CD4-positive, alpha-beta memory T cell (primary cell): Measurements from ENCODE around the gene LRRC1. TPM values are rescaled to one million over a fixed set of nuclear protein-coding genes. Genes with fewer than 3 reads are reported as not detected.

Experiments used
- CTCF ChIA-PET: fragments of 350-600 bp; sonication (Branson Sonifier 250); formaldehyde crosslinking; loops from one replicate; lab custom pipeline; 2021; ENCODE audit warnings: inconsistent platforms; ENCODE audit not compliant: partially characterized antibody; lab: Charles Lee
- POLR2A ChIA-PET: fragments of 350-600 bp; sonication (Branson Sonifier 250); formaldehyde crosslinking; loops from one replicate; lab custom pipeline; 2021; ENCODE audit not compliant: partially characterized antibody; lab: Charles Lee
- DNase-seq, 5 donors: peaks; one replicate each; pipeline versions ENCODE4 v3.0.0 to v3.0.0-alpha.2; 2020 to 2022; ENCODE audit warnings: mixed read lengths in 1 of 5
- H3K27ac ChIP-seq: one replicate; pipeline ENCODE4 v1.7.0; 2013; ENCODE audit warnings: low read depth, low read length
- H3K27me3 ChIP-seq: 2 replicates; pipeline ENCODE4 v1.7.0; 2013; ENCODE audit warnings: mild to moderate bottlenecking, low read length, moderate library complexity; ENCODE audit not compliant: insufficient read depth
- H3K36me3 ChIP-seq: 2 replicates; pipeline ENCODE4 v1.7.0; 2013; ENCODE audit warnings: mild to moderate bottlenecking, low read length, moderate library complexity; ENCODE audit not compliant: insufficient read depth
- H3K4me1 ChIP-seq: 2 replicates; pipeline ENCODE4 v1.7.0; 2013; ENCODE audit warnings: mild to moderate bottlenecking, low read length, moderate library complexity; ENCODE audit not compliant: insufficient read depth
- H3K4me3 ChIP-seq, 2 donors: one replicate each; pipeline ENCODE4 v1.7.0; 2013; ENCODE audit warnings: low read length in 2 of 2, mild to moderate bottlenecking in 1 of 2
- H3K9me3 ChIP-seq, 2 donors: one replicate each; pipeline ENCODE4 v1.7.0; 2013; ENCODE audit warnings: low read length in 2 of 2, control low read depth in 1 of 2; ENCODE audit not compliant: control insufficient read depth in 1 of 2
- H3K27ac Mint-ChIP-seq, 7 donors: one replicate each; pipeline ENCODE4 v1.8.0; 2020 to 2021; ENCODE audit warnings: mixed read lengths in 7 of 7, mild to moderate bottlenecking in 6 of 7, inconsistent platforms in 3 of 7, moderate library complexity in 3 of 7
- H3K27me3 Mint-ChIP-seq, 2 donors: one replicate each; pipeline ENCODE4 v1.8.0; 2020 to 2021; ENCODE audit warnings: mixed read lengths in 2 of 2
- H3K36me3 Mint-ChIP-seq, 2 donors: one replicate each; pipeline ENCODE4 v1.8.0; 2020 to 2021; ENCODE audit warnings: mixed read lengths in 2 of 2, inconsistent platforms in 1 of 2, mild to moderate bottlenecking in 1 of 2
- H3K4me1 Mint-ChIP-seq, 4 donors: one replicate each; pipeline ENCODE4 v1.8.0; 2020 to 2021; ENCODE audit warnings: mixed read lengths in 4 of 4, mild to moderate bottlenecking in 1 of 4
- H3K4me3 Mint-ChIP-seq, 8 donors: one replicate each; pipeline ENCODE4 v1.8.0; 2020 to 2021; ENCODE audit warnings: mixed read lengths in 8 of 8, mild to moderate bottlenecking in 7 of 8, moderate library complexity in 6 of 8, inconsistent platforms in 3 of 8
- H3K9me3 Mint-ChIP-seq, 8 donors: one replicate each; pipeline ENCODE4 v1.8.0; 2020 to 2021; ENCODE audit warnings: mixed read lengths in 8 of 8, mild to moderate bottlenecking in 5 of 8, inconsistent platforms in 3 of 8, moderate library complexity in 1 of 8
- intact Hi-C: fragments of 100-400 bp; cut with micrococcal nuclease; formaldehyde crosslinking; loops from one replicate; pipeline ENCODE4 v1.15.1; 2023
- polyA plus RNA-seq, 2 donors: library from polyadenylated mRNA; unstranded; fragments of 300-500 nt; fragmentation: Illumina TruSeq; gene quantifications; one replicate each; pipeline ENCODE4 v1.2.3, GENCODE V29; 2021
- total RNA-seq, 2 experiments: library from RNA; stranded (reverse); gene quantifications; one replicate each; pipeline ENCODE4 v1.2.3, GENCODE V29; 2021

LRRC1 gene
- total and polyA plus RNA-seq, 4 experiments from 2014 or later: 2.2 to 5.2 (median 3.7) TPM

DNA sequence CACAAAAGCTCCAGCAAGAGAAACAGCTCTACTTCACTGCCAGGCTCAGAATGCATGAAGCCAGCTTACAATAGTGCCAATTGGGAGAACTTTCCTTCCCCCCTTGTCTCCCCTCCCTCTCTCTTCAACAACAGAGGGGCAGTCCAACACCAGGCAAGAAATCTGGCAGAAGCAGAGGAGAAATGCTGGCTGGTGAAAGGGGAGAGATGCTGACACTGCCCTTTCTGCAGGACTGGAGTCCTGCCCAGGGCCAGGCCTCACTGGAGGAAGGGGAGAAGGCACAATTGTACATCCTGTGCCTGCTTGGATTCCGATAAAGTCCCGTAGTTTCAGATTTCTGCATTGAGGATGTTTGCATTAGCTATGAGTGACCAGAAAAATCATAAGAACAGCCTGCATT, 148.6 kb downstream of the LRRC1 start:
- Mint-ChIP-seq H3K9me3 (peaks cover 0 to 7% (median 0%) of the 10 kb centered on the region in 8 donors), H3K4me3 (no peak overlapping the region), H3K36me3 (no peaks in the 10 kb centered on the region), H3K4me1 (no peaks in the 10 kb centered on the region), H3K27ac (no peak overlapping the region), H3K27me3 (peaks cover 3 to 5% of the 10 kb centered on the region in 2 donors)
- POLR2A ChIA-PET: no interaction called here
- Histone ChIP-seq H3K4me1 (no peaks in the 10 kb centered on the region), H3K36me3 (no peaks in the 10 kb centered on the region), H3K27me3 (no peaks in the 10 kb centered on the region), H3K9me3 (no peaks in the 10 kb centered on the region), H3K27ac (no peak overlapping the region), H3K4me3 (no peak overlapping the region)
- intact Hi-C loops: no loop called here
- no peak for DNase-seq
- CTCF ChIA-PET: no interaction called here

DNA sequence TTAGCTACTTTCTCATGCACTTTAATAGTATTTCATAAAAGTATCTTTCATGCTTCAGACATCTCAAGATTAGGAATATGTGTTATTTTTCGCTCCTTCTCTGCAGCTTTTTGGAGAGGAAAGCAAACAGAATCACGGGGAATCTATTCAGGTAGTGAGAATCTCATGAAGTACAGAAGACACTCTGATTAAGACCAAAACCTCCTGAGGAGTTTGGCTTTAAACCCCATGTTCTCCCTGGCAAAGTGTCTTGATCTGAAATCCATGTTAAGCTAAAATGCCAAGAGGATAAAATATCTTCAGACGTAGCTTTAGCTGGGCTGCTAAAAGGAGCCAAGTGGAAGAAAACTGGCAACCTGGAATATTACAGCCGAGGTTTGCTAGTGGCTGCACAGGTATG, 149.3 kb downstream of the LRRC1 start:
- no peak for DNase-seq
- Histone ChIP-seq H3K4me1 (no peaks in the 10 kb centered on the region), H3K27me3 (no peaks in the 10 kb centered on the region), H3K9me3 (no peaks in the 10 kb centered on the region), H3K27ac (no peak overlapping the region), H3K36me3 (no peaks in the 10 kb centered on the region), H3K4me3 (no peak overlapping the region)
- CTCF ChIA-PET: no interaction called here
- Mint-ChIP-seq H3K27ac (no peak overlapping the region), H3K4me3 (no peak overlapping the region), H3K4me1 (no peaks in the 10 kb centered on the region), H3K36me3 (no peaks in the 10 kb centered on the region), H3K9me3 (peaks cover 0 to 7% (median 0%) of the 10 kb centered on the region in 8 donors), H3K27me3 (peaks cover 3 to 5% of the 10 kb centered on the region in 2 donors)
- intact Hi-C loops: no loop called here
- POLR2A ChIA-PET: no interaction called here

DNA sequence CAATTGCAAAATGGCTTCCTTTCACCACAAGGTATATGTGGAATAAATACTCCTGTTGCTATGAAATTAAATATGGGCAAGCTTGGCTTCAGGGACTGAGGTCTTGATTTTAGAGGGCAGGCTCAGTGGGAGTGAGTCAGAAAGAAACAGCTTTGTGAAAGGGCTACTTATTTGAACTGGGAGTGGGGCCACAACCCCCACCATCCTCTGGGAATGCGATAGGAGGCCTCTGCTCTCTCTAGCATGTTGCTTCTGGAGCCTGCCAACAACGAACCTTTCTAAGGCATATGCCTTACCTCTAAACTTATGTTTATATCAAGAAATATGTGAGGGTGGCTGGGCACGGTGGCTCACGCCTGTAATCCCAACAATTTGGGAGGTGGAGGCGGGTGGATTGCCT, 149.7 kb downstream of the LRRC1 start:
- Mint-ChIP-seq H3K27ac (no peak overlapping the region), H3K9me3 (peaks cover 0 to 7% (median 0%) of the 10 kb centered on the region in 8 donors), H3K36me3 (no peaks in the 10 kb centered on the region), H3K27me3 (peaks cover 3 to 5% of the 10 kb centered on the region in 2 donors), H3K4me3 (no peak overlapping the region), H3K4me1 (no peaks in the 10 kb centered on the region)
- H3K36me3 ChIP-seq: no peaks in the 10 kb centered on the region
- H3K4me1 ChIP-seq: no peaks in the 10 kb centered on the region
- no peak for DNase-seq
- H3K9me3 ChIP-seq: no peaks in the 10 kb centered on the region
- no peak overlapping the region for H3K27ac ChIP-seq
- ChIA-PET POLR2A (no interaction called here), CTCF (no interaction called here)
- intact Hi-C loops: no loop called here
- no peak overlapping the region for H3K4me3 ChIP-seq
- no peaks in the 10 kb centered on the region for H3K27me3 ChIP-seq

DNA sequence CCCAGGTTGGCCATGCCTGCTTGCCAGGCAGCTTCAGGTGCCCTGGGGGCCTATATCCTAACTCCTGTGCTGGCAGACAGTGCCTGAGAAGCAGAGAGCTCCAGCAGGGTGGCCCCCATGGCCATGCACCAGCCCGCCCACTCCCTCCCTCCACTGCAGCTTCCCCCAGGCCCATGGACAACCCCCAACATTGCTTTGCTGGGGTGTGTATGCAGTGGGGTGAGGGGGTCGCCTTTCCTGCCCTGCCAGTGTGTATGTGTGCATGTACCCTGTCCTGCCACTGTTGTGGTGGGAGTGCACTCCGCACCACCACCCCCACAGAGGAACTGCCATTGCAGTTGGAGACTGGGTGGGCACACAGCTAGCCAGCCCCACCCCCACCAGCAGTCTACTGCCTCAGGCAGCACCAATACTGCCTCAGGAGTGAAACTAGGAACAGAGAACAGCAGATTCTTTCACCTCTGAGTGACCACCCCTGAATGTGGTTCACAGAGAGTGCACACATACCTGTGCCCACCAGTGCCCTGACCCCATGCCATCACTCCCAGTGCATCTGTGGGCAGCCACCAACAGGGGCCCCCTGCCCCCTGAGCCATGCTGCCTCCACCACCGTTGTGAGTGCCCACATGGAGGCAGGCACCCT, 151.1 kb downstream of the LRRC1 start:
- ChIA-PET POLR2A (no interaction called here), CTCF (no interaction called here)
- H3K9me3 ChIP-seq: no peaks in the 10 kb centered on the region
- H3K36me3 ChIP-seq: no peaks in the 10 kb centered on the region
- Mint-ChIP-seq H3K4me1 (no peaks in the 10 kb centered on the region), H3K27me3 (peaks cover 3 to 5% of the 10 kb centered on the region in 2 donors), H3K9me3 (peaks cover 0 to 9% (median 3%) of the 10 kb centered on the region in 8 donors), H3K4me3 (no peak overlapping the region), H3K27ac (no peak overlapping the region), H3K36me3 (no peaks in the 10 kb centered on the region)
- H3K27ac ChIP-seq: no peak overlapping the region
- H3K4me1 ChIP-seq: no peaks in the 10 kb centered on the region
- H3K4me3 ChIP-seq: no peak overlapping the region
- H3K27me3 ChIP-seq: no peaks in the 10 kb centered on the region
- no peak for DNase-seq
- intact Hi-C loops: no loop called here

DNA sequence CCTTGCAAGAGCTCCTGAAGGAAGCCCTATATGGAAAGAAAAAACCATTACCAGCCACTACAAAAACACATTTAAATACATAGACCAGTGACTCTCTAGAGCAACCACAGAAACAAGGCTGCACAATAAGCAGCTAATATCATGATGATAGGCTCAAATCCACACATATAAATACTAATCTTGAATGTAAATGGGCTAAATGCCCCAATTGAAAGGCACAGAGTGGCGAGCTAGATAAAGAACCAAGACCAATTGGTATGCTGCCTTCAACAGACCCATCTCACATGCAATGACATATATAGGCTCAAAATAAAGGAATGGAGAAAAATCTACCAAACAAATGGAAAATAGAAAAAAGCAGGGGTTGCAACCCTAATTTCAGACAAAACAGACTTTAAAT, 153.0 kb downstream of the LRRC1 start:
- intact Hi-C loops: no loop called here
- CTCF ChIA-PET: interaction anchor here (0.5 to 1.2 kb wide), 2 partner anchors 9 to 134 kb away, joined by 3 read pairs; no protein-coding TSS in a partner anchor

DNA sequence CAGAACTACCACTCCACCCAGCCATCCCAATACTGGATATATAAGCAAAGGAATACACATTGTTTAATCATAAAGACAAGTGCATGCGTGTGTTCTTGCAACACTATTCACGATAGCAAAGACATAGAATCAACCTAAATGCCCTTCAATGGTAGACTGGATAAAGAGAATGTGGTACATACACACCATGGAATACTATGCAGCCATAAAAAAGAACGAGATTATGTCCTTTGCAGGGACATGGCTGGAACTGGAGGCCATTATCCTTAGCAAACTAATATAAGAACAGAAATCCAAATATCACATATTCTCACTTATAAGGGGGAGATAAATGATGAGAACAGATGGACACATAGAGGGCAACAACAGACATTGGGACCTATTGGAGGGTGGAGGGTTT, 156.6 kb downstream of the LRRC1 start:
- no peak overlapping the region for H3K4me3 Mint-ChIP-seq
- H3K4me1 Mint-ChIP-seq: no peaks in the 10 kb centered on the region
- Histone ChIP-seq H3K27ac (no peak overlapping the region), H3K4me1 (no peaks in the 10 kb centered on the region), H3K27me3 (no peaks in the 10 kb centered on the region), H3K4me3 (no peak overlapping the region), H3K36me3 (no peaks in the 10 kb centered on the region), H3K9me3 (no peaks in the 10 kb centered on the region)
- no peak for DNase-seq
- peaks cover 2 to 5% of the 10 kb centered on the region in 2 donors for H3K27me3 Mint-ChIP-seq
- CTCF ChIA-PET: no interaction called here
- intact Hi-C loops: no loop called here
- no peaks in the 10 kb centered on the region for H3K36me3 Mint-ChIP-seq
- peaks cover 0 to 10% (median 4%) of the 10 kb centered on the region in 8 donors for H3K9me3 Mint-ChIP-seq
- POLR2A ChIA-PET: no interaction called here
- no peak overlapping the region for H3K27ac Mint-ChIP-seq

More for the DNA sequence above, 153.0 kb downstream of the LRRC1 start:
- Histone ChIP-seq H3K27me3 (no peaks in the 10 kb centered on the region), H3K27ac (no peak overlapping the region), H3K4me3 (no peak overlapping the region), H3K9me3 (no peaks in the 10 kb centered on the region), H3K36me3 (no peaks in the 10 kb centered on the region), H3K4me1 (no peaks in the 10 kb centered on the region)
- Mint-ChIP-seq H3K4me1 (no peaks in the 10 kb centered on the region), H3K9me3 (peaks cover 0 to 10% (median 4%) of the 10 kb centered on the region in 8 donors), H3K36me3 (no peaks in the 10 kb centered on the region), H3K27ac (no peak overlapping the region), H3K27me3 (peaks cover 3 to 6% of the 10 kb centered on the region in 2 donors), H3K4me3 (no peak overlapping the region)
- POLR2A ChIA-PET: no interaction called here
- DNase-seq: no peak

DNA sequence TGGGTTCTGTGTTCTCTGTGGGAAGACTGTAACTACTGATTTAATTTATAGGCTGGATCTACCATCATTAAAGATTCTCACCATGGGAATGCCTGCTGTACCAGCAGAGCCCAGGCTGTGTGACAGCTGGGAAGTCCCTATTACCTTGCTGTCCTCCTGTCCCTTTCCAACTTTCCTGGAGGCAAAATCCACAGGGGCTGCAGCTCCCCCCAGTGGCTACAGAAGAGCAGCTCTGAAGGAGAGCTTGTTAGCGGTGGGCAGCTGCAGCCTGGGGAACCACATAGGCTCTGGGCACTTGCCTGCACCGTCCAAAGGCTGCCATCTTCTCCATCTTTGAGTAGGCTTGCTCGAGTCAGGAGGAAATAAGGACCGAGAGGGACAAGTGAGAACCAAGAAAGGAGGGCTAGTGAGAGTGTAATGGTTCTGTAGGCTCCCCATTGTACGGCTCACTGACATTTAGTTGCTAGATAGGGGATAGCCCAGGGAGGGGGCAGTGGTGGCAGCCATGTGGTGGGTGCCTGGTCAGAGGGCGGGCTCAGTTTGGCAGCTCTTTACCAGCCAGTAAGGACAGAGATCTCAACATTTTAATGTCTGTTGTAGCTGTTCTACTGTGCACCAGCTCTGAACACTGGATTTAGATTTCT, 161.4 kb downstream of the LRRC1 start:
- Histone ChIP-seq H3K4me3 (no peak overlapping the region), H3K9me3 (no peaks in the 10 kb centered on the region), H3K27ac (no peak overlapping the region), H3K27me3 (no peaks in the 10 kb centered on the region), H3K36me3 (no peaks in the 10 kb centered on the region), H3K4me1 (no peaks in the 10 kb centered on the region)
- intact Hi-C loops: no loop called here
- no peak for DNase-seq
- H3K36me3 Mint-ChIP-seq: no peaks in the 10 kb centered on the region
- no peak overlapping the region for H3K27ac Mint-ChIP-seq
- H3K27me3 Mint-ChIP-seq: peaks cover 5 to 8% of the 10 kb centered on the region in 2 donors
- CTCF ChIA-PET: interaction anchor here (1.1 kb wide), 1 partner anchor 9 kb away, joined by 3 read pairs; no protein-coding TSS in a partner anchor
- peaks cover 0 to 4% (median 0%) of the 10 kb centered on the region in 8 donors for H3K9me3 Mint-ChIP-seq
- H3K4me1 Mint-ChIP-seq: no peaks in the 10 kb centered on the region
- POLR2A ChIA-PET: no interaction called here
- H3K4me3 Mint-ChIP-seq: no peak overlapping the region
